Common myeloid progenitor, CD34-positive (primary cell): ENCODE data around the gene PDE11A.

Source experiments
- CTCF ChIA-PET: fragments of 350-600 bp; sonication (Branson Sonifier 250); formaldehyde crosslinking; loops from one replicate; lab custom pipeline; 2021; ENCODE audit warnings: antibody characterized with exemption; lab: Charles Lee
- POLR2A ChIA-PET: fragments of 350-600 bp; sonication (Branson Sonifier 250); formaldehyde crosslinking; loops from one replicate; lab custom pipeline; 2021; ENCODE audit warnings: antibody characterized with exemption; lab: Charles Lee
- DNase-seq, 3 donors: peaks; one replicate each; pipeline versions ENCODE4 v3.0.0 to v3.0.0-alpha.2; 2013
- H3K27ac ChIP-seq, 2 experiments: 1 replicate in 1 of 2; 2 replicates in 1 of 2; pipeline ENCODE4 v1.7.0; 2013; ENCODE audit warnings: inconsistent platforms in 2 of 2, low read length in 2 of 2, mild to moderate bottlenecking in 2 of 2, low read depth in 1 of 2, moderate library complexity in 1 of 2; ENCODE audit not compliant: severe bottlenecking in 2 of 2, insufficient read depth in 1 of 2, poor library complexity in 1 of 2
- H3K27me3 ChIP-seq, 5 experiments: replicated peaks in 2 of 5; 1 replicate in 3 of 5; 2 replicates in 2 of 5; pipeline versions ENCODE4 v1.6.1 to v1.7.0; 2013; ENCODE audit warnings: low read length in 4 of 5, mild to moderate bottlenecking in 2 of 5, moderate library complexity in 2 of 5, inconsistent platforms in 1 of 5; ENCODE audit not compliant: insufficient read depth in 5 of 5, control insufficient read depth in 4 of 5
- H3K36me3 ChIP-seq, 4 experiments: 1 replicate in 2 of 4; 2 replicates in 2 of 4; pipeline versions ENCODE4 v1.6.1 to v1.7.0; 2013; ENCODE audit warnings: low read length in 3 of 4, control low read depth in 1 of 4, mild to moderate bottlenecking in 1 of 4; ENCODE audit not compliant: control insufficient read depth in 4 of 4, insufficient read depth in 4 of 4
- H3K4me1 ChIP-seq, 4 experiments: 1 replicate in 3 of 4; 2 replicates in 1 of 4; pipeline versions ENCODE4 v1.6.1 to v1.7.1; 2013; ENCODE audit warnings: low read length in 3 of 4, mild to moderate bottlenecking in 3 of 4, control low read depth in 1 of 4, inconsistent platforms in 1 of 4, moderate library complexity in 1 of 4; ENCODE audit not compliant: control insufficient read depth in 4 of 4, insufficient read depth in 4 of 4; ENCODE audit errors: control extremely low read depth in 1 of 4
- H3K4me3 ChIP-seq, 7 experiments: 1 replicate in 4 of 7; 2 replicates in 3 of 7; pipeline versions ENCODE4 v1.5.1 to v1.7.0; 2013; ENCODE audit warnings: mild to moderate bottlenecking in 7 of 7, low read length in 6 of 7, moderate library complexity in 6 of 7, inconsistent platforms in 2 of 7, low read depth in 2 of 7, control low read depth in 1 of 7; ENCODE audit not compliant: insufficient read depth in 4 of 7, control insufficient read depth in 1 of 7; ENCODE audit errors: extremely low read depth in 1 of 7
- H3K9me3 ChIP-seq, 5 experiments: 1 replicate in 4 of 5; 2 replicates in 1 of 5; pipeline versions ENCODE4 v1.6.1 to v1.7.1; 2013; ENCODE audit warnings: low read length in 4 of 5, mild to moderate bottlenecking in 2 of 5, inconsistent platforms in 1 of 5, low read depth in 1 of 5, moderate library complexity in 1 of 5; ENCODE audit not compliant: control insufficient read depth in 4 of 5, insufficient read depth in 2 of 5; ENCODE audit errors: control extremely low read depth in 1 of 5
- WGBS: methylation state at CpG from one replicate; pipeline ENCODE4 v1.1.5; 2013; ENCODE audit not compliant: insufficient coverage; 5-methylcytosine and 5-hydroxymethylcytosine counted together

PDE11A gene

DNA sequence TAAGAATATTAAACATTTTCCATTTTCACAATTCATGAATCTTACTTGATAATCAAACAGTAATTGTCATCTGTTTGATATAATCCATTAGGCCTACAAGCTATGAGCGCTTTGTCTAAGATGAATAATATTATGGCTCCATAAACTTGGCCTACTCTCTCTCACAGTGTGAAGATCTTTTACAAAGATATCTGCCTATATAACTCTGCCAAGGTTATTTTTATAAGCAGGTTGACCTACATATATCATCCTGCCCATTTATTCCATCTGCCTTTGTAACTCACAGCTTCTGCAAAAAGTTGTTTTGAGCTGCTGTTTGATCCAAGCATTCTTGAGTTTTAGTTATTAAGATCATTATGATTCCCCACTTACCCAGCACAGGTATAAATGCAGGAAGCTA is 158.3 kb downstream of the PDE11A start:
- H3K27ac ChIP-seq, result no peak overlapping the region
- no peaks in the 10 kb centered on the region for H3K4me1 ChIP-seq
- no peaks in the 10 kb centered on the region for H3K9me3 ChIP-seq
- POLR2A ChIA-PET, result no interaction called here
- CTCF ChIA-PET, result no interaction called here
- peaks cover 0 to 2% (median 0%) of the 10 kb centered on the region in 5 experiments for H3K27me3 ChIP-seq
- H3K36me3 ChIP-seq, result no peaks in the 10 kb centered on the region
- no CpG with 5 or more reads among the region's 1 CpG for WGBS
- no peak for DNase-seq
- H3K4me3 ChIP-seq, result no peak overlapping the region

GRCh38 chr2:177909962-177910361 is 162.6 kb downstream of the PDE11A start:
- Histone ChIP-seq H3K27me3 (no peaks in the 10 kb centered on the region), H3K4me1 (peaks cover 4 to 29% (median 13%) of the 10 kb centered on the region in 4 experiments), H3K9me3 (no peaks in the 10 kb centered on the region), H3K36me3 (no peaks in the 10 kb centered on the region), H3K27ac (no peak overlapping the region), H3K4me3 (no peak overlapping the region)
- peak in 2 of 3 donors; percentile 25 to 32 for DNase-seq
- ChIA-PET CTCF (no interaction called here), POLR2A (no interaction called here)
- WGBS, result 88% methylated on average over 1 of the region's 2 CpGs

GRCh38 chr2:177908824-177909223 is 163.8 kb downstream of the PDE11A start:
- DNase-seq, result no peak
- 100% methylated on average over 2 of the region's 2 CpGs for WGBS
- peaks cover 4 to 29% (median 13%) of the 10 kb centered on the region in 4 experiments for H3K4me1 ChIP-seq
- H3K4me3 ChIP-seq, result no peak overlapping the region
- H3K27ac ChIP-seq, result no peak overlapping the region
- ChIA-PET POLR2A (no interaction called here), CTCF (interaction anchor here (1.2 to 1.8 kb wide), 2 partner anchors 13 to 109 kb away, joined by 3 to 4 read pairs; no protein-coding TSS in a partner anchor)
- no peaks in the 10 kb centered on the region for H3K27me3 ChIP-seq
- H3K36me3 ChIP-seq, result no peaks in the 10 kb centered on the region
- H3K9me3 ChIP-seq, result no peaks in the 10 kb centered on the region

GRCh38 chr2:177908182-177908581 is 164.4 kb downstream of the PDE11A start:
- Histone ChIP-seq H3K36me3 (no peaks in the 10 kb centered on the region), H3K4me1 (peaks cover 4 to 29% (median 13%) of the 10 kb centered on the region in 4 experiments), H3K9me3 (no peaks in the 10 kb centered on the region), H3K27ac (no peak overlapping the region), H3K4me3 (peak overlapping the region in 1 of 7 experiments; percentile 9), H3K27me3 (no peaks in the 10 kb centered on the region)
- DNase-seq, result peak; percentile 85 to 96 (median 91)
- POLR2A ChIA-PET, result no interaction called here
- WGBS, result 40% methylated on average over 2 of the region's 2 CpGs
- CTCF ChIA-PET, result interaction anchor here (1.2 to 1.8 kb wide), 2 partner anchors 13 to 109 kb away, joined by 3 to 4 read pairs; no protein-coding TSS in a partner anchor

DNA sequence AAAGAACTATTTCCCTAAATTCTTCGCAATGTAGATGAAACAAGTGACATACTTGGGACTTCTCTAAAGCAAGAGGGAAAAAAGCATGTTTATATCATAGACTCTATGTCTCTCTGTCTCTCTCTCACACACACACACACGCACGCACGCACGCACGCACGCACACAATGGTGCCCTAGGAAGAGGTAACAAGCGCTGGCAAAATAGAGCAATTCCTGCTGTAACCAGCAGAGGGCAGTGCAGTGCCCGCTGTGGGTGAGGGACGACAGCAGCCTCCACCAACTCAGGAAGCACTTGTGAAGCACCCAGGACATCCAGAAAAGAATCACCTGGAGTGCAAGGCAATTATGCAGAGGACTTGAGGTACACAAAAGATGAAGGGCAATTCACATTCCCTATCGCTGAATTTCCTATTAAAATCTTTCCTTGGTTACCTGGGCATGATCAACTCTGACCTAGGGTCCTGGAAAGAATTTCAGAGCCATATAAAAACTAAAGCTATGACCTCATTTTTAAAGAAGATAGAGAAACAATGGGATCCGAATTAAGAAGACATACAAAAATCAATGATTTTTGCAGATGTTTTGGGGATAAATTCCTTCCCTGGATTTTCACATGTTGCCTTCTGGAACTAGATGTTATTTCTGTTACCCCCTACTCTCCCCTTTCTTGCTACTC is 166.4 kb downstream of the PDE11A start:
- Histone ChIP-seq H3K27ac (no peak overlapping the region), H3K36me3 (no peaks in the 10 kb centered on the region), H3K9me3 (no peaks in the 10 kb centered on the region), H3K27me3 (no peaks in the 10 kb centered on the region), H3K4me3 (peak overlapping the region in 1 of 7 experiments; percentile 16), H3K4me1 (peaks cover 4 to 29% (median 13%) of the 10 kb centered on the region in 4 experiments)
- peak; percentile 54 to 70 (median 68) for DNase-seq
- POLR2A ChIA-PET, result no interaction called here
- 49% methylated on average over 9 of the region's 12 CpGs for WGBS
- CTCF ChIA-PET, result interaction anchor here (0.6 to 1.0 kb wide), 4 partner anchors 9 to 226 kb away, joined by 3 to 4 read pairs (median 3); no protein-coding TSS in a partner anchor

- WGBS, result 80% methylated on average over 1 of the region's 2 CpGs
- no peak overlapping the region for H3K27ac ChIP-seq
- H3K4me1 ChIP-seq, result peaks cover 4 to 29% (median 13%) of the 10 kb centered on the region in 4 experiments
- H3K4me3 ChIP-seq, result peak overlapping the region in 1 of 7 experiments; percentile 16
- no peak for DNase-seq
- ChIA-PET POLR2A (no interaction called here), CTCF (interaction anchor here (0.8 to 1.0 kb wide), 2 partner anchors 10 to 15 kb away, joined by 3 read pairs; no protein-coding TSS in a partner anchor)
- no peaks in the 10 kb centered on the region for H3K27me3 ChIP-seq
- no peaks in the 10 kb centered on the region for H3K9me3 ChIP-seq
- no peaks in the 10 kb centered on the region for H3K36me3 ChIP-seq
Measured at GRCh38 chr2:177905640-177906039, 166.9 kb downstream of the PDE11A start.
